ENCODE measurements around the gene DHX40. TPM values are rescaled to one million over a fixed set of nuclear protein-coding genes. Genes with fewer than 3 reads are reported as not detected.
"Not testable (repeated sequence)": the region's sequence is repeated elsewhere in the genome, so short reads cannot be mapped to it uniquely, and the experiment has no call there.

DHX40 gene
- total and polyA plus RNA-seq, 2 donors: 21.7 to 38.7 TPM

DNA sequence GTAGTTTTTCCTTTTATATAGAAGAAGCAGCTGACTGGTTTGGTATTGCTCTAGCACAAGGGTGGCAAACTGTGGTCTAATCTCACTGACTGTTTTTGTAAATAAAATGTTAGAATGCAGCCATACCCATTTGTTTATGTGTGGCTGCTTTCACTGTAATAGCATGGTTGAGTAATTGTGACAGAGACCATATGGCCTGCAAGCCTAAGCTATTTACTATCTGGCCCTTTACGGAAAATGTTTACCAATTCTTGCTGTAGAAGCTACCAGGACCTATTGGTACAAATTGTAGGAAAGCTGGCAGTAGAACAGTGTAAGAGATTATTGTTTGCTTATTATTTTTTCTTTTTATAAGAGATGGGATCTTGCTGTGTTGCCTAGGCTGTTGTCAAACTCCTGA lies 18.8 kb downstream of the DHX40 start:
- H3K4me3 ChIP-seq (ENCODE audit: low read length in 2 of 2); H3K27ac ChIP-seq (ENCODE audit: low read depth in 1 of 2, low read length in 1 of 2); H3K4me1 ChIP-seq (ENCODE audit: control insufficient read depth in 2 of 2, insufficient read depth in 2 of 2, low read length in 2 of 2); H3K36me3 ChIP-seq (ENCODE audit: control insufficient read depth in 2 of 2, insufficient read depth in 2 of 2, low read length in 1 of 2); H3K27me3 ChIP-seq (ENCODE audit: control insufficient read depth in 2 of 2, insufficient read depth in 1 of 2, low read length in 1 of 2); H3K9me3 ChIP-seq (ENCODE audit: control insufficient read depth in 2 of 2, insufficient read depth in 1 of 2, low read length in 1 of 2); DNase-seq (ENCODE audit: low read depth in 6 of 9, low spot score in 9 of 9): not testable (repeated sequence)
- no CpG with 5 or more reads among the region's 1 CpG for WGBS

DNA sequence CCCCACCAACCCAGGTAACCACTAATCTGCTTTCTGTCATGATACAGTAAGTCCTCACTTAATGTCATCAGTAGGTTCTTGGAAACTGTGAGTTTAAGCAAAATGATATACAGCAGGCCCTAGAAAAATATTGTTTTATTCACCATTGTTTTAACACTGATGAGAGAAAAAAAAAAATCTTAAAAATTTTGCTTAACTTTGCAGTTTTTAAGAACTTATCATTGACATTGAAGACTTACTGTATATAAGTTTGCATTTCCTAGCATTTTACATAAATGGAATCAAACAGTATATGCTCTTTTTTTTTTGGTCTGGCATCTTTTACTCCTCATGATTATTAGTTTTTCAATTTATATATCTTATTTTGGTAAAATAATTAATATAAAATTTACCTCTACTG lies 34.8 kb downstream of the DHX40 start:
- Histone ChIP-seq H3K4me1 (ENCODE audit: control insufficient read depth in 2 of 2, insufficient read depth in 2 of 2, low read length in 2 of 2) (no peaks in the 10 kb centered on the region), H3K27ac (ENCODE audit: low read depth in 1 of 2, low read length in 1 of 2) (no peak overlapping the region), H3K9me3 (ENCODE audit: control insufficient read depth in 2 of 2, insufficient read depth in 1 of 2, low read length in 1 of 2) (no peaks in the 10 kb centered on the region), H3K4me3 (ENCODE audit: low read length in 2 of 2) (no peak overlapping the region), H3K36me3 (ENCODE audit: control insufficient read depth in 2 of 2, insufficient read depth in 2 of 2, low read length in 1 of 2) (peaks cover 13 to 33% of the 10 kb centered on the region in 2 donors), H3K27me3 (ENCODE audit: control insufficient read depth in 2 of 2, insufficient read depth in 1 of 2, low read length in 1 of 2) (no peaks in the 10 kb centered on the region)
- DNase-seq (ENCODE audit: low read depth in 6 of 9, low spot score in 9 of 9): no peak

DNA sequence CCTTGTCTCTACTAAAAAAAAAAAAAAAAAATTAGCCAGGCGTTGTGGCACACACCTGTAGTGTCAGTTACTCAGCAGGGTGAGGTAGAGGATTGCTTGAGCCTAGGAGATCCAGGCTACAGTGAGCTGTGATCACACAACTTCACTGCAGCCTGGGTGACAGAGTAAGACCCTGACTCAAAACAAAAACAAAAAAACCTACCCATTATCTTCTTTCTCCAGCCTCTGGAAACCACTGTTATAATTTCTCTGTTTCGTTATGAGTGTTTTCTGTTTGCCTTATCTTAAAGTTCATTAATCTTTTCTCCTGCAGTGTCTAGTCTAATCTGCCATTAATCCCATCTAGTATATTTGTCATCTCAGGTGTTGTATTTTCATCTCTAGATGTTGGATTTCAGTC lies 35.7 kb downstream of the DHX40 start:
- WGBS: 95% methylated on average over 2 of the region's 2 CpGs
- no peak for DNase-seq (ENCODE audit: low read depth in 6 of 9, low spot score in 9 of 9)
- Histone ChIP-seq H3K4me1 (ENCODE audit: control insufficient read depth in 2 of 2, insufficient read depth in 2 of 2, low read length in 2 of 2) (no peaks in the 10 kb centered on the region), H3K36me3 (ENCODE audit: control insufficient read depth in 2 of 2, insufficient read depth in 2 of 2, low read length in 1 of 2) (peaks cover 19 to 43% of the 10 kb centered on the region in 2 donors), H3K27me3 (ENCODE audit: control insufficient read depth in 2 of 2, insufficient read depth in 1 of 2, low read length in 1 of 2) (no peaks in the 10 kb centered on the region), H3K27ac (ENCODE audit: low read depth in 1 of 2, low read length in 1 of 2) (no peak overlapping the region), H3K9me3 (ENCODE audit: control insufficient read depth in 2 of 2, insufficient read depth in 1 of 2, low read length in 1 of 2) (no peaks in the 10 kb centered on the region), H3K4me3 (ENCODE audit: low read length in 2 of 2) (no peak overlapping the region)

- no peaks in the 10 kb centered on the region for H3K4me1 ChIP-seq (ENCODE audit: control insufficient read depth in 2 of 2, insufficient read depth in 2 of 2, low read length in 2 of 2)
These were observed 41.7 kb downstream of the DHX40 start for GRCh38 chr17:59607061-59607460.

GRCh38 chr17:59607817-59608403 lies 42.5 kb downstream of the DHX40 start:
- Histone ChIP-seq H3K27ac (ENCODE audit: low read depth in 1 of 2, low read length in 1 of 2) (no peak overlapping the region), H3K27me3 (ENCODE audit: control insufficient read depth in 2 of 2, insufficient read depth in 1 of 2, low read length in 1 of 2) (no peaks in the 10 kb centered on the region), H3K36me3 (ENCODE audit: control insufficient read depth in 2 of 2, insufficient read depth in 2 of 2, low read length in 1 of 2) (peaks cover 11 to 40% of the 10 kb centered on the region in 2 donors), H3K9me3 (ENCODE audit: control insufficient read depth in 2 of 2, insufficient read depth in 1 of 2, low read length in 1 of 2) (no peaks in the 10 kb centered on the region), H3K4me3 (ENCODE audit: low read length in 2 of 2) (no peak overlapping the region), H3K4me1 (ENCODE audit: control insufficient read depth in 2 of 2, insufficient read depth in 2 of 2, low read length in 2 of 2) (no peaks in the 10 kb centered on the region)
- WGBS: 97% methylated on average over 5 of the region's 5 CpGs
- DNase-seq (ENCODE audit: low read depth in 6 of 9, low spot score in 9 of 9): no peak

More at GRCh38 chr17:59607061-59607460, 41.7 kb downstream of the DHX40 start:
- Histone ChIP-seq H3K27me3 (ENCODE audit: control insufficient read depth in 2 of 2, insufficient read depth in 1 of 2, low read length in 1 of 2) (no peaks in the 10 kb centered on the region), H3K27ac (ENCODE audit: low read depth in 1 of 2, low read length in 1 of 2) (no peak overlapping the region), H3K9me3 (ENCODE audit: control insufficient read depth in 2 of 2, insufficient read depth in 1 of 2, low read length in 1 of 2) (no peaks in the 10 kb centered on the region), H3K36me3 (ENCODE audit: control insufficient read depth in 2 of 2, insufficient read depth in 2 of 2, low read length in 1 of 2) (peaks cover 15 to 48% of the 10 kb centered on the region in 2 donors), H3K4me3 (ENCODE audit: low read length in 2 of 2) (no peak overlapping the region)
- no peak for DNase-seq (ENCODE audit: low read depth in 6 of 9, low spot score in 9 of 9)
- WGBS: 72% methylated on average over 3 of the region's 3 CpGs

- H3K36me3 ChIP-seq (ENCODE audit: control insufficient read depth in 2 of 2, insufficient read depth in 2 of 2, low read length in 1 of 2): peaks cover 0 to 19% of the 10 kb centered on the region in 2 donors
- H3K27ac ChIP-seq (ENCODE audit: low read depth in 1 of 2, low read length in 1 of 2): no peak overlapping the region
- no peak overlapping the region for H3K4me3 ChIP-seq (ENCODE audit: low read length in 2 of 2)
- no peaks in the 10 kb centered on the region for H3K9me3 ChIP-seq (ENCODE audit: control insufficient read depth in 2 of 2, insufficient read depth in 1 of 2, low read length in 1 of 2)
- H3K27me3 ChIP-seq (ENCODE audit: control insufficient read depth in 2 of 2, insufficient read depth in 1 of 2, low read length in 1 of 2): no peaks in the 10 kb centered on the region
- H3K4me1 ChIP-seq (ENCODE audit: control insufficient read depth in 2 of 2, insufficient read depth in 2 of 2, low read length in 2 of 2): no peaks in the 10 kb centered on the region
- DNase-seq (ENCODE audit: low read depth in 6 of 9, low spot score in 9 of 9): no peak
These were observed 46.1 kb downstream of the DHX40 start for GRCh38 chr17:59611503-59611902.

DNA sequence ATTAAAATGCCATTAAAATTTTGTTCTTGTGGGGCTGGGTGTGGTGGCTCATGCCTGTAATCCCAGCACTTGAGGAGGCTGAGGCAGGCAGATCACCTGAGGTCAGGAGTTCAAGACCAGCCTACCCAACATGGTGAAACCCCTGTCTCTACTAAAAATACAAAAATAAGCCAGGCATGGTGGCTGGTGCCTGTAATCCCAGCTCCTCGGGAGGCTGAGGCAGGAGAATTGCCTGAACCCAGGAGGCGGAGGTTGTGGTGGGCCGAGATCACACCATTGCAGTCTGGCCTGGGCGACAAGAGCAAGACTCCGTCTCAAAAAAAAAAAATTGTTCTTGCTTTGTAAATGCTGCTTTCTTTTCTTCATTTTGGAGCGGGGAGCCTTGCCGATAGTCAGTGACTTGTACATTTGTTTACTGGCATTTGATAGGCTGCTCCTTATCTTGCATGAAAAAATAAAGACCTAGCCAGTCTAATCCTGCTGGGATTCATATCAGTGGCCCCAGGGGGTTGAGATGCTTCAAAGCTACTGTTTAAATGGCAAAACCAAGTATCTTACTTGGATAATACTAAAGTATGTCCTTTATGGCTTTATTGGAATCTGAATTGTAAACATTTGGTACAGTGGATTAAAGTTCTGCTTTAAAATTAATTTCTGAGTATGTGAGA lies 51.0 kb downstream of the DHX40 start:
- H3K27ac ChIP-seq (ENCODE audit: low read depth in 1 of 2, low read length in 1 of 2): no peak overlapping the region
- no peak overlapping the region for H3K4me3 ChIP-seq (ENCODE audit: low read length in 2 of 2)
- no peaks in the 10 kb centered on the region for H3K27me3 ChIP-seq (ENCODE audit: control insufficient read depth in 2 of 2, insufficient read depth in 1 of 2, low read length in 1 of 2)
- peaks cover 6 to 7% of the 10 kb centered on the region in 2 donors for H3K4me1 ChIP-seq (ENCODE audit: control insufficient read depth in 2 of 2, insufficient read depth in 2 of 2, low read length in 2 of 2)
- WGBS: 99% methylated on average over 7 of the region's 7 CpGs
- peaks cover 0 to 6% of the 10 kb centered on the region in 2 donors for H3K9me3 ChIP-seq (ENCODE audit: control insufficient read depth in 2 of 2, insufficient read depth in 1 of 2, low read length in 1 of 2)
- H3K36me3 ChIP-seq (ENCODE audit: control insufficient read depth in 2 of 2, insufficient read depth in 2 of 2, low read length in 1 of 2): peaks cover 0 to 2% of the 10 kb centered on the region in 2 donors
- no peak for DNase-seq (ENCODE audit: low read depth in 6 of 9, low spot score in 9 of 9)

GRCh38 chr17:59617156-59617732 lies 51.8 kb downstream of the DHX40 start:
- DNase-seq (ENCODE audit: low read depth in 6 of 9, low spot score in 9 of 9): no peak
- Histone ChIP-seq H3K4me1 (ENCODE audit: control insufficient read depth in 2 of 2, insufficient read depth in 2 of 2, low read length in 2 of 2) (peaks cover 7 to 8% of the 10 kb centered on the region in 2 donors), H3K9me3 (ENCODE audit: control insufficient read depth in 2 of 2, insufficient read depth in 1 of 2, low read length in 1 of 2) (peaks cover 0 to 6% of the 10 kb centered on the region in 2 donors), H3K4me3 (ENCODE audit: low read length in 2 of 2) (no peak overlapping the region), H3K27me3 (ENCODE audit: control insufficient read depth in 2 of 2, insufficient read depth in 1 of 2, low read length in 1 of 2) (no peaks in the 10 kb centered on the region), H3K36me3 (ENCODE audit: control insufficient read depth in 2 of 2, insufficient read depth in 2 of 2, low read length in 1 of 2) (peaks cover 0 to 2% of the 10 kb centered on the region in 2 donors), H3K27ac (ENCODE audit: low read depth in 1 of 2, low read length in 1 of 2) (no peak overlapping the region)
- 96% methylated on average over 1 of the region's 1 CpG for WGBS

GRCh38 chr17:59619035-59619297 lies 53.6 kb downstream of the DHX40 start:
- no peak for DNase-seq (ENCODE audit: low read depth in 6 of 9, low spot score in 9 of 9)
- H3K4me3 ChIP-seq (ENCODE audit: low read length in 2 of 2): peak overlapping the region; percentile 87 to 100
- no peaks in the 10 kb centered on the region for H3K36me3 ChIP-seq (ENCODE audit: control insufficient read depth in 2 of 2, insufficient read depth in 2 of 2, low read length in 1 of 2)
- peaks cover 0 to 6% of the 10 kb centered on the region in 2 donors for H3K9me3 ChIP-seq (ENCODE audit: control insufficient read depth in 2 of 2, insufficient read depth in 1 of 2, low read length in 1 of 2)
- H3K27me3 ChIP-seq (ENCODE audit: control insufficient read depth in 2 of 2, insufficient read depth in 1 of 2, low read length in 1 of 2): no peaks in the 10 kb centered on the region
- H3K4me1 ChIP-seq (ENCODE audit: control insufficient read depth in 2 of 2, insufficient read depth in 2 of 2, low read length in 2 of 2): peaks cover 7 to 12% of the 10 kb centered on the region in 2 donors
- under 1% methylated on average over 11 of the region's 11 CpGs for WGBS
- peak overlapping the region; percentile 93 to 98 for H3K27ac ChIP-seq (ENCODE audit: low read depth in 1 of 2, low read length in 1 of 2)
